HUES48 (cell line): ENCODE results near the gene GLRA3.

ENCODE experiments used
- H3K27ac ChIP-seq: one replicate; pipeline ENCODE4 v1.7.0; 2013; ENCODE audit warnings: low read depth, low read length, inconsistent platforms
- H3K27me3 ChIP-seq: 2 replicates; pipeline ENCODE4 v1.6.1; 2013; ENCODE audit warnings: mild to moderate bottlenecking, low read length; ENCODE audit not compliant: control insufficient read depth, insufficient read depth
- H3K36me3 ChIP-seq: 2 replicates; pipeline ENCODE4 v1.6.1; 2013; ENCODE audit warnings: low read length; ENCODE audit not compliant: control insufficient read depth, insufficient read depth
- H3K4me1 ChIP-seq: 2 replicates; pipeline ENCODE4 v1.6.1; 2013; ENCODE audit warnings: mild to moderate bottlenecking, low read length; ENCODE audit not compliant: control insufficient read depth, insufficient read depth
- H3K4me3 ChIP-seq: 2 replicates; pipeline ENCODE4 v1.5.1; 2013; ENCODE audit warnings: mild to moderate bottlenecking, low read depth, low read length
- H3K9ac ChIP-seq: 2 replicates; pipeline ENCODE4 v1.6.1; 2013; ENCODE audit warnings: mild to moderate bottlenecking, low read depth, low read length, moderate library complexity
- H3K9me3 ChIP-seq: 2 replicates; pipeline ENCODE4 v1.6.1; 2013; ENCODE audit warnings: low read length; ENCODE audit not compliant: control insufficient read depth, insufficient read depth

GLRA3 gene

GRCh38 chr4:174757736-174758135, 71.3 kb downstream of the GLRA3 start:
- no peaks in the 10 kb centered on the region for H3K27me3 ChIP-seq
- no peaks in the 10 kb centered on the region for H3K36me3 ChIP-seq
- no peak overlapping the region for H3K27ac ChIP-seq
- H3K4me1 ChIP-seq = no peaks in the 10 kb centered on the region
- no peak overlapping the region for H3K4me3 ChIP-seq
- no peaks in the 10 kb centered on the region for H3K9me3 ChIP-seq
- no peak overlapping the region for H3K9ac ChIP-seq

GRCh38 chr4:174753021-174753420, 76.0 kb downstream of the GLRA3 start:
- Histone ChIP-seq H3K27me3 (no peaks in the 10 kb centered on the region), H3K36me3 (no peaks in the 10 kb centered on the region), H3K27ac (no peak overlapping the region), H3K9me3 (no peaks in the 10 kb centered on the region), H3K4me1 (no peaks in the 10 kb centered on the region), H3K4me3 (no peak overlapping the region), H3K9ac (no peak overlapping the region)

GRCh38 chr4:174752026-174752425, 77.0 kb downstream of the GLRA3 start:
- H3K4me3 ChIP-seq = no peak overlapping the region
- H3K9me3 ChIP-seq = no peaks in the 10 kb centered on the region
- H3K36me3 ChIP-seq = no peaks in the 10 kb centered on the region
- H3K4me1 ChIP-seq = no peaks in the 10 kb centered on the region
- no peaks in the 10 kb centered on the region for H3K27me3 ChIP-seq
- no peak overlapping the region for H3K9ac ChIP-seq
- no peak overlapping the region for H3K27ac ChIP-seq

GRCh38 chr4:174749091-174749490, 80.0 kb downstream of the GLRA3 start:
- no peak overlapping the region for H3K27ac ChIP-seq
- no peaks in the 10 kb centered on the region for H3K27me3 ChIP-seq

GRCh38 chr4:174746710-174747109, 82.3 kb downstream of the GLRA3 start:
- no peaks in the 10 kb centered on the region for H3K4me1 ChIP-seq
- no peaks in the 10 kb centered on the region for H3K9me3 ChIP-seq
- no peak overlapping the region for H3K4me3 ChIP-seq
- no peaks in the 10 kb centered on the region for H3K36me3 ChIP-seq
- no peaks in the 10 kb centered on the region for H3K27me3 ChIP-seq
- no peak overlapping the region for H3K9ac ChIP-seq
- H3K27ac ChIP-seq = no peak overlapping the region

More at GRCh38 chr4:174749091-174749490, 80.0 kb downstream of the GLRA3 start:
- H3K4me3 ChIP-seq = no peak overlapping the region
- H3K9ac ChIP-seq = no peak overlapping the region
- no peaks in the 10 kb centered on the region for H3K4me1 ChIP-seq
- no peaks in the 10 kb centered on the region for H3K9me3 ChIP-seq
- no peaks in the 10 kb centered on the region for H3K36me3 ChIP-seq

GRCh38 chr4:174742561-174742960, 86.5 kb downstream of the GLRA3 start:
- Histone ChIP-seq H3K9me3 (no peaks in the 10 kb centered on the region), H3K27me3 (no peaks in the 10 kb centered on the region), H3K4me1 (no peaks in the 10 kb centered on the region), H3K4me3 (no peak overlapping the region), H3K9ac (no peak overlapping the region), H3K36me3 (no peaks in the 10 kb centered on the region), H3K27ac (no peak overlapping the region)

GRCh38 chr4:174739576-174739975, 89.5 kb downstream of the GLRA3 start:
- no peaks in the 10 kb centered on the region for H3K36me3 ChIP-seq
- no peak overlapping the region for H3K9ac ChIP-seq
- no peak overlapping the region for H3K27ac ChIP-seq
- no peaks in the 10 kb centered on the region for H3K4me1 ChIP-seq
- H3K27me3 ChIP-seq = no peaks in the 10 kb centered on the region
- H3K9me3 ChIP-seq = no peaks in the 10 kb centered on the region
- no peak overlapping the region for H3K4me3 ChIP-seq

GRCh38 chr4:174734181-174734580, 94.9 kb downstream of the GLRA3 start:
- Histone ChIP-seq H3K9ac (no peak overlapping the region), H3K4me1 (no peaks in the 10 kb centered on the region), H3K36me3 (no peaks in the 10 kb centered on the region), H3K27ac (no peak overlapping the region), H3K4me3 (no peak overlapping the region), H3K9me3 (no peaks in the 10 kb centered on the region), H3K27me3 (no peaks in the 10 kb centered on the region)

- no peak overlapping the region for H3K4me3 ChIP-seq
- H3K27ac ChIP-seq = no peak overlapping the region
- no peaks in the 10 kb centered on the region for H3K27me3 ChIP-seq
- peaks cover 20% of the 10 kb centered on the region for H3K4me1 ChIP-seq
- no peaks in the 10 kb centered on the region for H3K9me3 ChIP-seq
- no peaks in the 10 kb centered on the region for H3K36me3 ChIP-seq
- H3K9ac ChIP-seq = no peak overlapping the region
Observed at GRCh38 chr4:174717828-174718227, 111.2 kb downstream of the GLRA3 start.

- Histone ChIP-seq H3K9me3 (no peaks in the 10 kb centered on the region), H3K4me1 (peaks cover 24% of the 10 kb centered on the region), H3K27me3 (no peaks in the 10 kb centered on the region), H3K9ac (no peak overlapping the region), H3K27ac (no peak overlapping the region), H3K4me3 (no peak overlapping the region), H3K36me3 (no peaks in the 10 kb centered on the region)
Observed at GRCh38 chr4:174716986-174717770, 111.9 kb downstream of the GLRA3 start.

- Histone ChIP-seq H3K36me3 (no peaks in the 10 kb centered on the region), H3K27ac (no peak overlapping the region), H3K4me3 (no peak overlapping the region), H3K27me3 (no peaks in the 10 kb centered on the region), H3K9me3 (no peaks in the 10 kb centered on the region), H3K9ac (no peak overlapping the region), H3K4me1 (peaks cover 24% of the 10 kb centered on the region)
Observed at GRCh38 chr4:174714393-174715211, 114.4 kb downstream of the GLRA3 start.
